Activated naive CD8-positive, alpha-beta T cell treated with anti-CD3 and anti-CD28 coated beads for 36 hours (primary cell): ENCODE results near the gene LRFN2. TPM values are rescaled to one million over a fixed set of nuclear protein-coding genes. Genes with fewer than 3 reads are reported as not detected.

Experiments used
- DNase-seq: peaks from one replicate; pipeline ENCODE4 v3.0.0; 2021
- H3K27ac Mint-ChIP-seq: one replicate; pipeline ENCODE4 v1.8.0; 2022; ENCODE audit warnings: mild to moderate bottlenecking, moderate library complexity, mixed read lengths
- H3K27me3 Mint-ChIP-seq: one replicate; pipeline ENCODE4 v1.8.0; 2022; ENCODE audit warnings: mild to moderate bottlenecking, mixed read lengths
- H3K36me3 Mint-ChIP-seq: one replicate; pipeline ENCODE4 v1.8.0; 2021; ENCODE audit warnings: mild to moderate bottlenecking, mixed read lengths
- H3K4me1 Mint-ChIP-seq: one replicate; pipeline ENCODE4 v1.8.0; 2021; ENCODE audit warnings: mixed read lengths
- H3K4me3 Mint-ChIP-seq: one replicate; pipeline ENCODE4 v1.8.0; 2022; ENCODE audit warnings: mild to moderate bottlenecking, moderate library complexity, mixed read lengths
- H3K9me3 Mint-ChIP-seq: one replicate; pipeline ENCODE4 v1.8.0; 2022; ENCODE audit warnings: mixed read lengths
- total RNA-seq, 2 experiments: library from RNA; stranded (reverse); gene quantifications; one replicate each; pipeline ENCODE4 v1.2.3, GENCODE V29; 2021

The LRFN2 gene
- not detected for total RNA-seq

DNA sequence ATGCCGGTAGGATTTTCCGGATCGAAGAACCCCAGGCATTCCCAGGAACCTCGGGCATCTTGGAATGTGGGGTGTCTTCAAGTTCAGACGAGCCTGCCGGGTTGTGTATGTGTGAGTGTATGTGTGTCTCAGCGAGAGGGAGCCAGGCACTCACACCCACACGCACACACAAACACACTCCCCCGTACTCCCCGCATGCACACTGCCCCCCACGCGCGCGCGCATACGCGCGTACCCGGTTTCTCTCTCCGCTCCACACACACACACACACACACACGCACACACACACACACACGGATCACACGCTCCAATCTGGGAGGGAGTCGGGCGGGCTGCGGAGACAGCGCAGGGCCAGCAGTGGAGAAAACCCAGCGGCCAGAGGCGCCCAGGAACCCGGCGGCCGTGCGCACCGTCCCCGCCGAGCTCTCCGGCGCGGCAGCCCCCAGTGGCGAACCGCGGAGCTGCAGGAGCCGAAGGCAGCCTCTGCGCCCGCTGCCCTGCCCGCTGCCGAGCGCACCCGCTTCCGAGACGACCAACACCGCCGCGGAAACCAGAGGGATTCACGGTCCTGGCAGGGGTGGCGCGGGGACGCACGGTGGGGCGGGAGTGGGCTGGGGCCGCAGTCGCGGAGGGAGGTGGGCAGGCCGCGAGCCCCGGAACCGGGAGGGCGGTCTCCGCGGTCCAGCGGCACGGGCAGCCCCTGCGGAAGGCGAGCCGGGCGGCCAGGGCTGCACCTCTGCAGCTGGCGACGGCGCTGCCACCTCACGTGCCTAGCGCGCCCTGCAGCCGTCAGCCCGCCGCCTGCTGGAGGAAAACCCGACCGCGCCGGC lies at the start of gene LRFN2:
TSS of gene LRFN2 (minus strand) at position 125 of the 830 bp plus-strand sequence.
- no peaks in the 10 kb centered on the region for H3K9me3 Mint-ChIP-seq
- DNase-seq: peak; percentile 80
- no peak within 1 kb of the TSS for H3K27ac Mint-ChIP-seq
- peak within 1 kb of the TSS; percentile 76 for H3K4me3 Mint-ChIP-seq
- peaks cover 57% of the 10 kb centered on the region for H3K27me3 Mint-ChIP-seq
- peaks cover 3% of the 10 kb centered on the region for H3K4me1 Mint-ChIP-seq
- no peaks in the 10 kb centered on the region for H3K36me3 Mint-ChIP-seq

DNA sequence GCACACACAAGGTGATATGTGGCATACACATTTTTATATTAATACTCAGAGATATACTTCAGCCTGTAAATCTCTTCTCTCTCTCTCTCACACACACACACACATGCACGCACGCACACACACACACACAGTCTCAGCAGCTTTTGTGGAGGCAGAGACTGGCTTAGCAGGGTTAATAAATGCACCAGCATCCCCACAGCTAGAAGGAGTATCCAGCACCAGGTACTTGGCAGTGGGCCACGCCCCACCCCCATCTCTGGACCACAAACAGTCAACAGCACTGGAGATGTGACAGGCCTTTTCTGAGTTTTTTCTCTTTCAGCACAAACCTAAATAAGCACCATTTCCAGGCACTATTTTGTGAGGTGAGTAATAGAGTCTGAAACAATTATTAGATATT lies 47.3 kb upstream of the LRFN2 start:
- Mint-ChIP-seq H3K4me1 (no peaks in the 10 kb centered on the region), H3K9me3 (no peaks in the 10 kb centered on the region), H3K27ac (no peak overlapping the region), H3K36me3 (no peaks in the 10 kb centered on the region), H3K4me3 (no peak overlapping the region), H3K27me3 (peaks cover 3% of the 10 kb centered on the region)
- DNase-seq: no peak

DNA sequence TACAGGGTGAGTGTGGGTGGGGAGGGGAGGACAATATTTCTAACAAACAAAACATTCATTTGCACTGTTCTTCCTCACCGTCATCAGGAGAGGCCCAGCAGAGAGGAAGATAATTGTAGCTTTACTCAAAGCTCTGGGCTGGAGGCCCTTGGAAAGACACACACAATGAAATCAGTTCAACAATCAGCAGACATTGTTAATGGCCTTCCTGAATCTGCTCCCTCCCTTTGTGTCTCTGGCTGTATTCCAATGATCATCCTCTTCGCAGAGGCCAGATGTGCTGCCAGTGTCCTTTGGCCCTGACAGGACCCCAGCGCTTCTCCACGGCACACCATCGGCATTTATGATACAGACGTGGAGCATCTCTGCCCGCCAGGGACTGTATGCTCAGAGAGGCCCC lies 44.6 kb upstream of the LRFN2 start:
- H3K27ac Mint-ChIP-seq: no peak overlapping the region
- DNase-seq: no peak
- peaks cover 3% of the 10 kb centered on the region for H3K27me3 Mint-ChIP-seq
- no peaks in the 10 kb centered on the region for H3K9me3 Mint-ChIP-seq
- no peaks in the 10 kb centered on the region for H3K4me1 Mint-ChIP-seq
- H3K36me3 Mint-ChIP-seq: no peaks in the 10 kb centered on the region
- H3K4me3 Mint-ChIP-seq: no peak overlapping the region

DNA sequence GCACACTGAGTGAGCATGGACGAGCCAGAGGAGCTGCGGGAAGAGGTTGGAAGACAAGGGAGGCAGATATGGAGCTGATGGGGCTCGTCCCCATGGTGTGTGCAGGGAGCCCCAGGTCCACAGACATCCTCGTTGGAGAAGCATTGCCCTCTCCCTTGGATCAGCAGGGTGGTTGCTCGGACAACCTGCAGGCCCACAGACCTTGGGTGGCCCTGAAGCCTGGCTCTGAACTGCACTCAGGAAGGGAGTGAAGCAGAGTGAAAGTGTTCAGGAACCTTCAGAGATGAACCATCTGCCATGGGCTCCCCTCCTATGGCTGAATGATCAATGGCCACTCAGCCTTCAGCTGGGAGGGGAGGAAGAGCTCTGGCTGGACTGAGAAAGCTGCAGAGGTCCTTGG lies 43.3 kb upstream of the LRFN2 start:
- H3K9me3 Mint-ChIP-seq: peaks cover 4% of the 10 kb centered on the region
- no peak overlapping the region for H3K27ac Mint-ChIP-seq
- no peaks in the 10 kb centered on the region for H3K4me1 Mint-ChIP-seq
- no peak for DNase-seq
- H3K36me3 Mint-ChIP-seq: no peaks in the 10 kb centered on the region
- H3K4me3 Mint-ChIP-seq: no peak overlapping the region
- peaks cover 3% of the 10 kb centered on the region for H3K27me3 Mint-ChIP-seq

DNA sequence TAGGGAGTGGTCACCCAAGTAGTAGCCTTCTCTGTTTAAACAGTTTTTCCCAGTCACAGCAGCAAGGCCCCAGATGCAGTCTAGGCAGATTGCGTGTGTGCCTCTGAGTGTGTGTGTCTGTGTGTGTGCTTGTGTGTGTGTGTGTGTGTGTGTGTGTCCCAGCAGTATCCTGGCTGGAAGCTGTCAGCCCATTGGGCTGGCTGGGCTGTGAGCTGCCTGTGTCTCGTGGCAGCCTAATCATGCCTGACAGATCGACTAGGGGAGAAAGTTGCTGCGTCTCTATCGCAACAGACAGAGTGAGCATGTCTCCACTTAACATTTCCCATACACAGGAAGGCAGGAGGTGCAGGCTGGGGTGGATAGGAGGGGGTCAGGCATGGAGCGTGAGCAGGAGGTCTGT lies 42.9 kb upstream of the LRFN2 start:
- DNase-seq: no peak
- no peak overlapping the region for H3K27ac Mint-ChIP-seq
- peaks cover 4% of the 10 kb centered on the region for H3K9me3 Mint-ChIP-seq
- no peaks in the 10 kb centered on the region for H3K4me1 Mint-ChIP-seq
- H3K4me3 Mint-ChIP-seq: no peak overlapping the region
- H3K27me3 Mint-ChIP-seq: peaks cover 3% of the 10 kb centered on the region
- no peaks in the 10 kb centered on the region for H3K36me3 Mint-ChIP-seq

- peaks cover 3% of the 10 kb centered on the region for H3K27me3 Mint-ChIP-seq
- peaks cover 4% of the 10 kb centered on the region for H3K9me3 Mint-ChIP-seq
- H3K4me1 Mint-ChIP-seq: no peaks in the 10 kb centered on the region
- no peak overlapping the region for H3K27ac Mint-ChIP-seq
- no peaks in the 10 kb centered on the region for H3K36me3 Mint-ChIP-seq
- no peak overlapping the region for H3K4me3 Mint-ChIP-seq
- no peak for DNase-seq
Observed at GRCh38 chr6:40629463-40629862, 42.3 kb upstream of the LRFN2 start.

DNA sequence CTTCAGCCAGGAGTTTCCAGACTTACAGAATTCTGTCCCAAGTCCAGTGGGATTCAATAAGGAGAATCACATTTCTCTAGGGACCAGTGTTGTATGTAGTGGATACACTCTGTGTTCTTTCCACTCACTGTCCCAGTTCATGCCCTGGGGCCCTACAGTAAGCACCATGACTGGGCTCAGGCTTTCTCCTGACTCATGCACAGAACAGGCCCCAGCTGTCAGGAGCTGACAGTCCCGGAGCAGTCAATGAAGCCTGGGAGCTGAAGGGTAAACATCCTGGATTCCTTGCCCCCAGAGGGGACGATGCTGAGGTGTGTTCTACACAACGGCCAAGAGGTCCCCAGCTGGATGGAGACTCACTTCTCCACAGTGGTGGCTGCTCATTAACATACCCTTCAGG lies 40.2 kb upstream of the LRFN2 start:
- no peak overlapping the region for H3K27ac Mint-ChIP-seq
- H3K4me1 Mint-ChIP-seq: no peaks in the 10 kb centered on the region
- no peak for DNase-seq
- H3K4me3 Mint-ChIP-seq: no peak overlapping the region
- H3K36me3 Mint-ChIP-seq: no peaks in the 10 kb centered on the region
- H3K27me3 Mint-ChIP-seq: peaks cover 3% of the 10 kb centered on the region
- peaks cover 4% of the 10 kb centered on the region for H3K9me3 Mint-ChIP-seq

GRCh38 chr6:40626886-40627285 lies 39.7 kb upstream of the LRFN2 start:
- H3K4me3 Mint-ChIP-seq: no peak overlapping the region
- no peak for DNase-seq
- no peak overlapping the region for H3K27ac Mint-ChIP-seq
- no peaks in the 10 kb centered on the region for H3K36me3 Mint-ChIP-seq
- no peaks in the 10 kb centered on the region for H3K4me1 Mint-ChIP-seq
- peaks cover 4% of the 10 kb centered on the region for H3K9me3 Mint-ChIP-seq
- peaks cover 3% of the 10 kb centered on the region for H3K27me3 Mint-ChIP-seq

- H3K4me3 Mint-ChIP-seq: no peak overlapping the region
- H3K36me3 Mint-ChIP-seq: no peaks in the 10 kb centered on the region
- no peak overlapping the region for H3K27ac Mint-ChIP-seq
- DNase-seq: no peak
- no peaks in the 10 kb centered on the region for H3K4me1 Mint-ChIP-seq
- H3K27me3 Mint-ChIP-seq: peaks cover 10% of the 10 kb centered on the region
- peaks cover 4% of the 10 kb centered on the region for H3K9me3 Mint-ChIP-seq
Observed at GRCh38 chr6:40623932-40624331, 36.8 kb upstream of the LRFN2 start.

DNA sequence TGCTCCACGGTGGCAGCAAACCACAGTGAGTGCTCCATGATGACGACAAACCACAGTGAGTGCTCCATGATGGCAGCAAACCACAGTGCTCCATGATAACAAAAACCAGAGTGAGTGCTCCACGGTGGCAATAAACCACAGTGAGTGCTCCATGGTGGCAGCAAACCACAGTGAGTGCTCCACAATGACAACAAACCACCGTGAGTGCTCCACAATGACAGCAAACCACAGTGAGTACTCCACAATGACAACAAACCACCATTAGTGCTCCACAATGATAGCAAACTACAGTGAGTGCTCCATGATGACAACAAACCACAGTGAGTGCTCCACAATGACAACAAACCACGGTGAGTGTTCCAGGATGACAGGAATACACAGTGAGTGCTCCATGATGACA lies 36.0 kb upstream of the LRFN2 start:
- Mint-ChIP-seq H3K27ac (no peak overlapping the region), H3K27me3 (peaks cover 17% of the 10 kb centered on the region), H3K4me1 (no peaks in the 10 kb centered on the region), H3K36me3 (no peaks in the 10 kb centered on the region), H3K4me3 (no peak overlapping the region), H3K9me3 (peaks cover 4% of the 10 kb centered on the region)
- no peak for DNase-seq

DNA sequence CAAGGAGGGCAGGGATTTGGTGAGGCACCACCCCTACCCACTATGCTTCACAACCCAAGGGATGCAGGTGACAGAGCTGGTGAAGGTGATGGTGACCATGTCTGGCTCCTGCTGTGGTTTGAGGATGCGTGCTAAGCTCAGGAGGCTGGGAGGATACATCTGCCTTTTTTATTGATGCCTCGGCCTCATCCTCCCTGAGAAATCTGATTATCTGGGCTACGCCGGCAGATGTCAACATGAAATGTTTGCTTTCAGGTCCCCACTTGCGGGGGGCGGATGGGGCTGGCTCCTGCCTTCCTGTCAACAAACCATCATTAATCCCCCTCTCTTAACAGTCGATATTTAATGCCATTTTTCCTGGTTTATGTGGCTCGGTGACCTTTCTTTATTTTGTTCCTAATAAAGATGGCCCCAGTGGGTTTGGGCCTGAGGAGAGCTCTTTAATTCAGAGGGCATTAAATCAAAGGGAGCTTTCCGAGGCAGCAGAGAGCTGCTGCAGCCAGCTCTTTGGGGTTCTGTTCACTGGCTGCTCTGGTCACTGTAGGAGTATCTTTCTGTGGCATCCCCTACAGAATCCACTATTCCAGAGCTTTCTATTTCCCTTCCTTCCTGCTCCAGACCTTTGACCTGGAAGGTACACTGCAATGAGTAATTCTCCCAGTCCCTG lies 33.5 kb upstream of the LRFN2 start:
- H3K27ac Mint-ChIP-seq: no peak overlapping the region
- no peak overlapping the region for H3K4me3 Mint-ChIP-seq
- no peaks in the 10 kb centered on the region for H3K36me3 Mint-ChIP-seq
- peaks cover 30% of the 10 kb centered on the region for H3K27me3 Mint-ChIP-seq
- no peaks in the 10 kb centered on the region for H3K9me3 Mint-ChIP-seq
- H3K4me1 Mint-ChIP-seq: no peaks in the 10 kb centered on the region
- no peak for DNase-seq

- H3K9me3 Mint-ChIP-seq: no peaks in the 10 kb centered on the region
- DNase-seq: no peak
- H3K4me3 Mint-ChIP-seq: no peak overlapping the region
- H3K4me1 Mint-ChIP-seq: no peaks in the 10 kb centered on the region
- peaks cover 49% of the 10 kb centered on the region for H3K27me3 Mint-ChIP-seq
- H3K36me3 Mint-ChIP-seq: no peaks in the 10 kb centered on the region
- no peak overlapping the region for H3K27ac Mint-ChIP-seq
Observed at GRCh38 chr6:40614671-40615070, 27.5 kb upstream of the LRFN2 start.

DNA sequence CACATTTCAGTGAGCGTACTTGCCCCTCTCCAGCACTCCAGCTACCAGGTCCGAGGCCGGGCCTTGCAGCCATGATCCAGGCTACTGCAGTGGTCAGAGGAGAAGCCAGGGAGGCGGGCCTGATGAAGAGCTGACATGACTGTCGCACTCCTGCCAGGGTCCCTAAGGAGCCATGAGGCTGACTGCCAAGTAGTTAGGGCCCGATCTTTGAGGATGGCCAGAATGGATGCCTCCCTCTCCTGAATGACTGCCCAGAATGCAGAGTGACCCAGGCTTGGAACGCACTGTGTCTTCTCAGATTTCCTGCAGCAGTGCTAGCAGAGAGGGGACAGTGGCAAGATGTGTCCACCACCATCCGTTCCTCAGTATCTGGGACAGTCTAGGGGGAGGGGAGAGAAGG lies 24.7 kb upstream of the LRFN2 start:
- H3K36me3 Mint-ChIP-seq: no peaks in the 10 kb centered on the region
- H3K27me3 Mint-ChIP-seq: peaks cover 43% of the 10 kb centered on the region
- no peak overlapping the region for H3K27ac Mint-ChIP-seq
- no peak overlapping the region for H3K4me3 Mint-ChIP-seq
- H3K9me3 Mint-ChIP-seq: no peaks in the 10 kb centered on the region
- no peaks in the 10 kb centered on the region for H3K4me1 Mint-ChIP-seq
- DNase-seq: no peak

- no peak for DNase-seq
- H3K9me3 Mint-ChIP-seq: no peaks in the 10 kb centered on the region
Observed at GRCh38 chr6:40611434-40611833, 24.3 kb upstream of the LRFN2 start.

GRCh38 chr6:40610229-40610628 lies 23.1 kb upstream of the LRFN2 start:
- Mint-ChIP-seq H3K9me3 (no peaks in the 10 kb centered on the region), H3K36me3 (no peaks in the 10 kb centered on the region), H3K27ac (no peak overlapping the region), H3K27me3 (peaks cover 32% of the 10 kb centered on the region), H3K4me1 (no peaks in the 10 kb centered on the region), H3K4me3 (no peak overlapping the region)
- DNase-seq: no peak

More at GRCh38 chr6:40611434-40611833, 24.3 kb upstream of the LRFN2 start:
- Mint-ChIP-seq H3K4me1 (no peaks in the 10 kb centered on the region), H3K36me3 (no peaks in the 10 kb centered on the region), H3K4me3 (no peak overlapping the region), H3K27ac (no peak overlapping the region), H3K27me3 (peaks cover 40% of the 10 kb centered on the region)

GRCh38 chr6:40606981-40607380 lies 19.8 kb upstream of the LRFN2 start:
- Mint-ChIP-seq H3K4me1 (no peaks in the 10 kb centered on the region), H3K4me3 (no peak overlapping the region), H3K27me3 (peaks cover 36% of the 10 kb centered on the region), H3K36me3 (no peaks in the 10 kb centered on the region), H3K9me3 (no peaks in the 10 kb centered on the region), H3K27ac (no peak overlapping the region)
- DNase-seq: no peak
